Suppressor macrophage treated with lipopolysaccharide for 4 hours (primary cell): ENCODE data around the gene DNAH8.
"Not testable (repeated sequence)": the region's sequence is repeated elsewhere in the genome, so short reads cannot be mapped to it uniquely, and the experiment has no call there.

Source experiments
- DNase-seq: peaks from one replicate; pipeline ENCODE4 v3.0.0-alpha.2; 2020

The DNAH8 gene

GRCh38 chr6:38750968-38751615 is 36.0 kb downstream of the DNAH8 start:
- no peak for DNase-seq

GRCh38 chr6:38753707-38754106 is 38.6 kb downstream of the DNAH8 start:
- no peak for DNase-seq

GRCh38 chr6:38755207-38755606 is 40.1 kb downstream of the DNAH8 start:
- DNase-seq: no peak

- DNase-seq: no peak
Observed at GRCh38 chr6:38755874-38756273, 40.8 kb downstream of the DNAH8 start.

GRCh38 chr6:38760097-38760496 is 45.0 kb downstream of the DNAH8 start:
- DNase-seq: peak; percentile 12

- DNase-seq: no peak
Observed at GRCh38 chr6:38762848-38763247, 47.7 kb downstream of the DNAH8 start.

- DNase-seq: no peak
Observed at GRCh38 chr6:38767560-38767959, 52.4 kb downstream of the DNAH8 start.

- peak; percentile 8 for DNase-seq
Observed at GRCh38 chr6:38773338-38773737, 58.2 kb downstream of the DNAH8 start.

GRCh38 chr6:38774929-38775707 is 60.0 kb downstream of the DNAH8 start:
- peak; percentile 59 for DNase-seq

GRCh38 chr6:38775870-38776269 is 60.8 kb downstream of the DNAH8 start:
- peak; percentile 48 for DNase-seq

- DNase-seq: no peak
Observed at GRCh38 chr6:38776515-38776914, 61.4 kb downstream of the DNAH8 start.

- no peak for DNase-seq
Observed at GRCh38 chr6:38779310-38780062, 64.4 kb downstream of the DNAH8 start.

GRCh38 chr6:38782616-38783015 is 67.5 kb downstream of the DNAH8 start:
- no peak for DNase-seq

- no peak for DNase-seq
Observed at GRCh38 chr6:38783443-38784228, 68.5 kb downstream of the DNAH8 start.

- DNase-seq: no peak
Observed at GRCh38 chr6:38784506-38785235, 69.6 kb downstream of the DNAH8 start.

- DNase-seq: no peak
Observed at GRCh38 chr6:38786486-38786885, 71.4 kb downstream of the DNAH8 start.

GRCh38 chr6:38789256-38789655 is 74.1 kb downstream of the DNAH8 start:
- no peak for DNase-seq

- no peak for DNase-seq
Observed at GRCh38 chr6:38792356-38792755, 77.2 kb downstream of the DNAH8 start.

- DNase-seq: no peak
Observed at GRCh38 chr6:38794682-38795081, 79.6 kb downstream of the DNAH8 start.

GRCh38 chr6:38796006-38796405 is 80.9 kb downstream of the DNAH8 start:
- DNase-seq: no peak

- not testable (repeated sequence) for DNase-seq
Observed at GRCh38 chr6:38796437-38796836, 81.3 kb downstream of the DNAH8 start.

- DNase-seq: no peak
Observed at GRCh38 chr6:38796850-38797249, 81.7 kb downstream of the DNAH8 start.
